Loucy (cell line): ENCODE data around the gene KRTAP10-5.

Source experiments
- H2AFZ ChIP-seq: fragments of 200-600 bp; sonication (generic); 2 replicates; pipeline ENCODE4 v1.6.0; 2016; ENCODE audit warnings: antibody characterized with exemption, mild to moderate bottlenecking, low read length, moderate library complexity
- H3F3A ChIP-seq: fragments of 200-600 bp; 2 replicates; pipeline ENCODE4 v1.6.0; 2016; ENCODE audit warnings: antibody characterized with exemption, low read depth, mild to moderate bottlenecking
- H3K27me3 ChIP-seq: fragments of 200-600 bp; sonication (generic); 2 replicates; pipeline ENCODE4 v1.6.1; 2014; ENCODE audit warnings: low read length, mild to moderate bottlenecking; ENCODE audit not compliant: insufficient read depth, poor library complexity, severe bottlenecking
- H3K36me3 ChIP-seq: fragments of 200-600 bp; sonication (generic); 2 replicates; pipeline ENCODE4 v1.6.1; 2016; ENCODE audit warnings: low read length; ENCODE audit not compliant: insufficient read depth
- H3K4me1 ChIP-seq: fragments of 200-600 bp; sonication (generic); 2 replicates; pipeline ENCODE4 v1.5.1; 2014; ENCODE audit warnings: low read length, mild to moderate bottlenecking; ENCODE audit not compliant: insufficient read depth, poor library complexity, severe bottlenecking
- H3K4me2 ChIP-seq: fragments of 200-600 bp; sonication (generic); 2 replicates; pipeline ENCODE4 v1.6.0; 2014; ENCODE audit warnings: antibody characterized with exemption, low read length, low read depth, mild to moderate bottlenecking; ENCODE audit not compliant: poor library complexity, severe bottlenecking
- H3K4me3 ChIP-seq: fragments of 200-600 bp; sonication (generic); 2 replicates; pipeline ENCODE4 v1.5.1; 2014; ENCODE audit warnings: low read length, mild to moderate bottlenecking, mixed read lengths; ENCODE audit not compliant: poor library complexity, severe bottlenecking
- H3K79me2 ChIP-seq: fragments of 200-600 bp; sonication (generic); 2 replicates; pipeline ENCODE4 v1.6.1; 2014; ENCODE audit warnings: low read length; ENCODE audit not compliant: insufficient read depth
- H3K9ac ChIP-seq: fragments of 200-600 bp; sonication (generic); 2 replicates; pipeline ENCODE4 v1.6.0; 2014; ENCODE audit warnings: mild to moderate bottlenecking, low read depth, low read length, moderate library complexity; ENCODE audit not compliant: poor library complexity, severe bottlenecking
- H3K9me2 ChIP-seq: fragments of 200-600 bp; sonication (generic); replicated peaks from 2 replicates; pipeline ENCODE4 v1.6.1; 2016; ENCODE audit warnings: low read depth, low read length, mixed read lengths
- H3K9me3 ChIP-seq: fragments of 200-600 bp; sonication (generic); 2 replicates; pipeline ENCODE4 v1.6.1; 2014; ENCODE audit warnings: mild to moderate bottlenecking, antibody characterized with exemption, low read length, low read depth; ENCODE audit not compliant: insufficient read depth
- H4K20me1 ChIP-seq: fragments of 200-600 bp; sonication (generic); 2 replicates; pipeline ENCODE4 v1.6.0; 2014; ENCODE audit warnings: antibody characterized with exemption, low read length, mild to moderate bottlenecking; ENCODE audit not compliant: insufficient read depth, poor library complexity, severe bottlenecking
- CTCF ChIP-seq: fragments of 200-600 bp; sonication (generic); conservative IDR thresholded peaks from 2 replicates; pipeline ENCODE4 v1.5.1; 2014; ENCODE audit warnings: mild to moderate bottlenecking, antibody characterized with exemption, low read length
- EZH2phosphoT487 ChIP-seq: fragments of 200-600 bp; IDR thresholded peaks from 2 replicates; pipeline ENCODE4 v1.6.1; 2018; ENCODE audit warnings: antibody characterized with exemption, mild to moderate bottlenecking, moderate library complexity, borderline replicate concordance

The KRTAP10-5 gene

GRCh38 chr21:44531606-44532564 is 48.5 kb downstream of the KRTAP10-5 start:
- no peak overlapping the region for H2AFZ ChIP-seq

GRCh38 chr21:44530903-44531605 is 49.4 kb downstream of the KRTAP10-5 start:
- no peaks in the 10 kb centered on the region for H3K4me1 ChIP-seq
- H3F3A ChIP-seq: no peaks in the 10 kb centered on the region
- H3K4me2 ChIP-seq: no peak overlapping the region
- H4K20me1 ChIP-seq: no peaks in the 10 kb centered on the region
- H3K27me3 ChIP-seq: no peaks in the 10 kb centered on the region
- no peaks in the 10 kb centered on the region for H3K36me3 ChIP-seq
- H3K4me3 ChIP-seq: no peak overlapping the region
- no peak overlapping the region for H3K9ac ChIP-seq
- H2AFZ ChIP-seq: no peak overlapping the region
- TF ChIP-seq EZH2phosphoT487 (no peak), CTCF (no peak)
- no peaks in the 10 kb centered on the region for H3K9me2 ChIP-seq
- no peaks in the 10 kb centered on the region for H3K79me2 ChIP-seq
- H3K9me3 ChIP-seq: no peaks in the 10 kb centered on the region; the same call in 1 of the 2 replicates

More at GRCh38 chr21:44531606-44532564, 48.5 kb downstream of the KRTAP10-5 start:
- H3F3A ChIP-seq: no peaks in the 10 kb centered on the region
- no peaks in the 10 kb centered on the region; the same call in 1 of the 2 replicates for H3K9me3 ChIP-seq
- H3K4me2 ChIP-seq: no peak overlapping the region
- TF ChIP-seq EZH2phosphoT487 (no peak), CTCF (no peak)
- no peaks in the 10 kb centered on the region for H3K36me3 ChIP-seq
- no peaks in the 10 kb centered on the region for H3K4me1 ChIP-seq
- H4K20me1 ChIP-seq: no peaks in the 10 kb centered on the region
- no peaks in the 10 kb centered on the region for H3K9me2 ChIP-seq
- H3K9ac ChIP-seq: no peak overlapping the region
- H3K79me2 ChIP-seq: no peaks in the 10 kb centered on the region
- no peaks in the 10 kb centered on the region for H3K27me3 ChIP-seq
- H3K4me3 ChIP-seq: no peak overlapping the region

- H3K9me2 ChIP-seq: no peaks in the 10 kb centered on the region
- no peak overlapping the region for H3K4me2 ChIP-seq
- no peaks in the 10 kb centered on the region for H3K36me3 ChIP-seq
- H3K4me1 ChIP-seq: no peaks in the 10 kb centered on the region
- no peak overlapping the region for H3K4me3 ChIP-seq
- no peak overlapping the region for H3K9ac ChIP-seq
- no peaks in the 10 kb centered on the region for H4K20me1 ChIP-seq
- H3F3A ChIP-seq: no peaks in the 10 kb centered on the region
- no peak overlapping the region for H2AFZ ChIP-seq
- peaks cover 3% of the 10 kb centered on the region; the same call in 1 of the 2 replicates for H3K9me3 ChIP-seq
- no peaks in the 10 kb centered on the region for H3K79me2 ChIP-seq
- TF ChIP-seq EZH2phosphoT487 (no peak), CTCF (no peak)
- no peaks in the 10 kb centered on the region for H3K27me3 ChIP-seq
These were observed 50.0 kb downstream of the KRTAP10-5 start for GRCh38 chr21:44530221-44530902.
